GM23338 (cell line): Measurements from ENCODE around the gene YLPM1. TPM values are rescaled to one million over a fixed set of nuclear protein-coding genes. Genes with fewer than 3 reads are reported as not detected.

Experiments used
- ATAC-seq: fragments of 200-7000 bp; cut with Tn5 transposase; 3 replicates; pipeline ENCODE4 v1.9.1; 2020
- DNase-seq: peaks from one replicate; pipeline ENCODE4 v3.0.0-alpha.2; 2015; ENCODE audit warnings: low spot score
- H2AFZ ChIP-seq: fragments of 200-600 bp; sonication (generic); 2 replicates; pipeline ENCODE4 v1.8.0; 2016; ENCODE audit warnings: antibody characterized with exemption, mild to moderate bottlenecking, moderate library complexity
- H3F3A ChIP-seq: fragments of 200-600 bp; sonication (generic); replicated peaks from 2 replicates; pipeline ENCODE4 v1.8.0; 2017; ENCODE audit warnings: antibody characterized with exemption, mixed run types, low read depth
- H3K27ac ChIP-seq: fragments of 200-600 bp; sonication (generic); 2 replicates; pipeline ENCODE4 v1.6.1; 2016; ENCODE audit warnings: low read depth
- H3K27me3 ChIP-seq: fragments of 200-600 bp; sonication (generic); 2 replicates; pipeline ENCODE4 v1.8.0; 2016; ENCODE audit warnings: mild to moderate bottlenecking, mixed run types, moderate library complexity; ENCODE audit not compliant: insufficient read depth
- H3K36me3 ChIP-seq: fragments of 200-600 bp; sonication (generic); 2 replicates; pipeline ENCODE4 v1.8.0; 2016; ENCODE audit warnings: mild to moderate bottlenecking; ENCODE audit not compliant: insufficient read depth
- H3K4me1 ChIP-seq: fragments of 200-600 bp; sonication (generic); 2 replicates; pipeline ENCODE4 v1.8.0; 2016; ENCODE audit warnings: mild to moderate bottlenecking, moderate library complexity; ENCODE audit not compliant: insufficient read depth
- H3K4me2 ChIP-seq: fragments of 200-600 bp; sonication (generic); 2 replicates; pipeline ENCODE4 v1.7.1; 2017; ENCODE audit warnings: mixed run types
- H3K4me3 ChIP-seq: fragments of 200-600 bp; sonication (generic); 2 replicates; pipeline ENCODE4 v1.6.1; 2016; ENCODE audit warnings: mixed run types
- H3K79me2 ChIP-seq: fragments of 200-600 bp; sonication (generic); replicated peaks from 2 replicates; pipeline ENCODE4 v1.8.0; 2017; ENCODE audit warnings: mild to moderate bottlenecking; ENCODE audit not compliant: insufficient read depth
- H3K9me2 ChIP-seq: fragments of 200-600 bp; sonication (generic); 2 replicates; pipeline ENCODE4 v1.8.0; 2017; ENCODE audit not compliant: insufficient read depth
- H4K20me1 ChIP-seq: fragments of 200-600 bp; sonication (generic); replicated peaks from 2 replicates; pipeline ENCODE4 v1.8.0; 2017; ENCODE audit warnings: mild to moderate bottlenecking; ENCODE audit not compliant: insufficient read depth
- H3K27ac Mint-ChIP-seq: 2 replicates; pipeline ENCODE4 v1.8.0; 2020; ENCODE audit warnings: inconsistent platforms, mild to moderate bottlenecking, moderate library complexity, mixed read lengths
- H3K27me3 Mint-ChIP-seq: 3 replicates; pipeline ENCODE4 v1.8.0; 2022; ENCODE audit warnings: low read depth, mild to moderate bottlenecking, moderate library complexity, mixed read lengths, inconsistent platforms; ENCODE audit not compliant: insufficient read depth, poor library complexity
- H3K36me3 Mint-ChIP-seq: 3 replicates; pipeline ENCODE4 v1.8.0; 2021; ENCODE audit warnings: low read depth, mild to moderate bottlenecking, inconsistent platforms, moderate library complexity, mixed read lengths
- H3K4me1 Mint-ChIP-seq: 3 replicates; pipeline ENCODE4 v1.8.0; 2020; ENCODE audit warnings: mild to moderate bottlenecking, inconsistent platforms, mixed read lengths
- H3K4me3 Mint-ChIP-seq: 3 replicates; pipeline ENCODE4 v1.8.0; 2021; ENCODE audit warnings: moderate library complexity, mild to moderate bottlenecking, inconsistent platforms, mixed read lengths
- H3K9me3 Mint-ChIP-seq: 3 replicates; pipeline ENCODE4 v1.8.0; 2020; ENCODE audit warnings: moderate library complexity, mild to moderate bottlenecking, inconsistent platforms, mixed read lengths
- CREB1 ChIP-seq: fragments of 250-450 bp; sonication (Bioruptor Pico); IDR thresholded peaks from 2 replicates; pipeline ENCODE4 v1.5.0; 2020; ENCODE audit warnings: low read depth, mild to moderate bottlenecking, moderate library complexity
- ETS1 ChIP-seq: IDR thresholded peaks from 2 replicates; pipeline ENCODE4 v1.6.1; 2016; ENCODE audit warnings: antibody characterized with exemption
- EZH2 ChIP-seq: fragments of 200-600 bp; sonication (generic); IDR thresholded peaks from one replicate; pipeline ENCODE4 v1.8.0; 2017; ENCODE audit warnings: antibody characterized with exemption, mild to moderate bottlenecking, low read depth; ENCODE audit not compliant: unreplicated experiment
- EZH2phosphoT487 ChIP-seq: fragments of 200-600 bp; sonication (generic); IDR thresholded peaks from one replicate; pipeline ENCODE4 v1.8.1; 2018; ENCODE audit warnings: antibody characterized with exemption; ENCODE audit not compliant: unreplicated experiment
- JUNB ChIP-seq: IDR thresholded peaks from one replicate; pipeline ENCODE4 v1.6.1; 2016; ENCODE audit warnings: antibody characterized with exemption; ENCODE audit not compliant: unreplicated experiment
- NANOG ChIP-seq: IDR thresholded peaks from 2 replicates; pipeline ENCODE4 v1.6.1; 2016; ENCODE audit warnings: antibody characterized with exemption, borderline replicate concordance
- POLR2AphosphoS5 ChIP-seq: IDR thresholded peaks from 2 replicates; pipeline ENCODE4 v1.6.1; 2016; ENCODE audit warnings: antibody characterized with exemption, low read depth
- STAT1 ChIP-seq: IDR thresholded peaks from one replicate; pipeline ENCODE4 v1.6.1; 2016; ENCODE audit warnings: antibody characterized with exemption; ENCODE audit not compliant: unreplicated experiment
- ZNF114 ChIP-seq: fragments of 250-450 bp; sonication (Bioruptor Pico); IDR thresholded peaks from 2 replicates; pipeline ENCODE4 v1.5.0; 2020; ENCODE audit warnings: mild to moderate bottlenecking, moderate library complexity
- ZNF331 ChIP-seq: fragments of 250-450 bp; sonication (Bioruptor Pico); IDR thresholded peaks from 2 replicates; pipeline ENCODE4 v1.5.0; 2020; ENCODE audit warnings: low read depth, mild to moderate bottlenecking, moderate library complexity
- polyA plus RNA-seq: library from polyadenylated mRNA; unstranded; fragments of >200 nt; fragmentation: Nextera tagmentation; extraction: Ambion mirVana; gene quantifications from 2 replicates; pipeline ENCODE4 v1.2.1, GENCODE V29; 2016
- total RNA-seq: library from RNA; depleted of rRNA; stranded (reverse); fragments of >200 nt; shearing (Covaris generic); gene quantifications from 2 replicates; pipeline ENCODE4 v1.2.3, GENCODE V29; 2014
- TF ChIP-seq, protein P1 (sequence below): IDR thresholded peaks from one replicate; pipeline ENCODE4 v1.6.1; 2018; ENCODE audit warnings: antibody characterized with exemption; ENCODE audit not compliant: unreplicated experiment
- TF ChIP-seq, protein P2 (sequence below), 2 experiments: fragments of 200-600 bp in 1 of 2; sonication (generic) in 1 of 2; conservative IDR thresholded peaks; 2 replicates each; pipeline versions ENCODE4 v1.5.1 to v1.6.1; 2016 to 2017; ENCODE audit warnings: antibody characterized with exemption in 2 of 2, low read depth in 2 of 2, mild to moderate bottlenecking in 2 of 2, moderate library complexity in 1 of 2

The YLPM1 gene
- total and polyA plus RNA-seq, 2 experiments from 2014 or later = 39.2 to 58.4 TPM

DNA sequence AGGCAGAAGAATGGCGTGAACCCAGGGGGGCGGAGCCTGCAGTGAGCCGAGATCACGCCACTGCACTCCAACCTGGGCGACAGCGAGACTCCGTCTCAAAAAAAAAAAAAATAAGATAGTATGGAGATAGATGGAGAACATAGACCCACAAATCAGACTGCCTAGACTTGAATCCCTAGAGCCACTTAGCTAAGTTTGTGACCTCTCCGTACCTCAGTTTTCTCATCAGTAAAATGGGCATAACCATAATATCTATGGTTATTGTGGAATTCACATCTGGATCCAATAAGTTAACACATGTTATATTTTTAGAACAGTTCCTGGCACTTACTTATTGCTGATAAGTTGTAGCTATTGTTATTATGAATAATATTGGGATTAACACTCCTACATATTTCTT lies 105.6 kb downstream of the YLPM1 start:
- Mint-ChIP-seq H3K9me3 (no peaks in the 10 kb centered on the region), H3K36me3 (no peaks in the 10 kb centered on the region), H3K4me1 (peaks cover 2% of the 10 kb centered on the region; the same call in 1 of the 3 replicates), H3K27me3 (peaks cover 3% of the 10 kb centered on the region), H3K4me3 (no peak overlapping the region), H3K27ac (no peak overlapping the region)
- H2AFZ ChIP-seq = no peak overlapping the region
- H3K4me1 ChIP-seq = no peaks in the 10 kb centered on the region
- no peak overlapping the region for H3K4me2 ChIP-seq
- no peaks in the 10 kb centered on the region for H3K27me3 ChIP-seq
- no peaks in the 10 kb centered on the region for H3K36me3 ChIP-seq
- no peaks in the 10 kb centered on the region for H3F3A ChIP-seq
- DNase-seq (no peak), ATAC-seq (no peak)
- H3K27ac ChIP-seq = no peak overlapping the region
- H3K79me2 ChIP-seq = no peaks in the 10 kb centered on the region
- TF ChIP-seq EZH2phosphoT487 = no peak
- TF ChIP-seq CREB1 (CRISPR knock-in tag) = no peak
- TF ChIP-seq, protein P1, sequence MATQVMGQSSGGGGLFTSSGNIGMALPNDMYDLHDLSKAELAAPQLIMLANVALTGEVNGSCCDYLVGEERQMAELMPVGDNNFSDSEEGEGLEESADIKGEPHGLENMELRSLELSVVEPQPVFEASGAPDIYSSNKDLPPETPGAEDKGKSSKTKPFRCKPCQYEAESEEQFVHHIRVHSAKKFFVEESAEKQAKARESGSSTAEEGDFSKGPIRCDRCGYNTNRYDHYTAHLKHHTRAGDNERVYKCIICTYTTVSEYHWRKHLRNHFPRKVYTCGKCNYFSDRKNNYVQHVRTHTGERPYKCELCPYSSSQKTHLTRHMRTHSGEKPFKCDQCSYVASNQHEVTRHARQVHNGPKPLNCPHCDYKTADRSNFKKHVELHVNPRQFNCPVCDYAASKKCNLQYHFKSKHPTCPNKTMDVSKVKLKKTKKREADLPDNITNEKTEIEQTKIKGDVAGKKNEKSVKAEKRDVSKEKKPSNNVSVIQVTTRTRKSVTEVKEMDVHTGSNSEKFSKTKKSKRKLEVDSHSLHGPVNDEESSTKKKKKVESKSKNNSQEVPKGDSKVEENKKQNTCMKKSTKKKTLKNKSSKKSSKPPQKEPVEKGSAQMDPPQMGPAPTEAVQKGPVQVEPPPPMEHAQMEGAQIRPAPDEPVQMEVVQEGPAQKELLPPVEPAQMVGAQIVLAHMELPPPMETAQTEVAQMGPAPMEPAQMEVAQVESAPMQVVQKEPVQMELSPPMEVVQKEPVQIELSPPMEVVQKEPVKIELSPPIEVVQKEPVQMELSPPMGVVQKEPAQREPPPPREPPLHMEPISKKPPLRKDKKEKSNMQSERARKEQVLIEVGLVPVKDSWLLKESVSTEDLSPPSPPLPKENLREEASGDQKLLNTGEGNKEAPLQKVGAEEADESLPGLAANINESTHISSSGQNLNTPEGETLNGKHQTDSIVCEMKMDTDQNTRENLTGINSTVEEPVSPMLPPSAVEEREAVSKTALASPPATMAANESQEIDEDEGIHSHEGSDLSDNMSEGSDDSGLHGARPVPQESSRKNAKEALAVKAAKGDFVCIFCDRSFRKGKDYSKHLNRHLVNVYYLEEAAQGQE = no peak
- no peaks in the 10 kb centered on the region for H4K20me1 ChIP-seq
- no peak overlapping the region for H3K4me3 ChIP-seq
- no peaks in the 10 kb centered on the region for H3K9me2 ChIP-seq

- Mint-ChIP-seq H3K36me3 (no peaks in the 10 kb centered on the region), H3K9me3 (no peaks in the 10 kb centered on the region), H3K4me3 (no peak overlapping the region), H3K4me1 (peaks cover 10% of the 10 kb centered on the region), H3K27ac (no peak overlapping the region), H3K27me3 (peaks cover 9% of the 10 kb centered on the region)
- Histone ChIP-seq H3K36me3 (no peaks in the 10 kb centered on the region), H3F3A (no peaks in the 10 kb centered on the region), H3K4me3 (no peak overlapping the region), H3K79me2 (no peaks in the 10 kb centered on the region), H3K9me2 (no peaks in the 10 kb centered on the region), H3K4me2 (no peak overlapping the region), H3K4me1 (peaks cover 5% of the 10 kb centered on the region; the same call in 1 of the 2 replicates), H3K27ac (no peak overlapping the region), H3K27me3 (no peaks in the 10 kb centered on the region), H4K20me1 (no peaks in the 10 kb centered on the region), H2AFZ (no peak overlapping the region)
- DNase-seq = no peak
- no peak for ATAC-seq
- TF ChIP-seq STAT1 (no peak), ZNF331 (CRISPR knock-in tag) (no peak), JUNB (no peak), POLR2AphosphoS5 (no peak), ETS1 (no peak), NANOG (no peak), ZNF114 (CRISPR knock-in tag) (no peak), EZH2 (no peak)
- TF ChIP-seq, protein P1 = no peak
- TF ChIP-seq, protein P2, sequence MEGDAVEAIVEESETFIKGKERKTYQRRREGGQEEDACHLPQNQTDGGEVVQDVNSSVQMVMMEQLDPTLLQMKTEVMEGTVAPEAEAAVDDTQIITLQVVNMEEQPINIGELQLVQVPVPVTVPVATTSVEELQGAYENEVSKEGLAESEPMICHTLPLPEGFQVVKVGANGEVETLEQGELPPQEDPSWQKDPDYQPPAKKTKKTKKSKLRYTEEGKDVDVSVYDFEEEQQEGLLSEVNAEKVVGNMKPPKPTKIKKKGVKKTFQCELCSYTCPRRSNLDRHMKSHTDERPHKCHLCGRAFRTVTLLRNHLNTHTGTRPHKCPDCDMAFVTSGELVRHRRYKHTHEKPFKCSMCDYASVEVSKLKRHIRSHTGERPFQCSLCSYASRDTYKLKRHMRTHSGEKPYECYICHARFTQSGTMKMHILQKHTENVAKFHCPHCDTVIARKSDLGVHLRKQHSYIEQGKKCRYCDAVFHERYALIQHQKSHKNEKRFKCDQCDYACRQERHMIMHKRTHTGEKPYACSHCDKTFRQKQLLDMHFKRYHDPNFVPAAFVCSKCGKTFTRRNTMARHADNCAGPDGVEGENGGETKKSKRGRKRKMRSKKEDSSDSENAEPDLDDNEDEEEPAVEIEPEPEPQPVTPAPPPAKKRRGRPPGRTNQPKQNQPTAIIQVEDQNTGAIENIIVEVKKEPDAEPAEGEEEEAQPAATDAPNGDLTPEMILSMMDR (conservative IDR thresholded peaks at IDR 0.05; ENCODE audit: low read depth in 2 of 2) = no peak
These were observed 108.7 kb downstream of the YLPM1 start for GRCh38 chr14:74871819-74872218.
